ENCODE results near the gene DNAJC5G.
"Not testable (repeated sequence)": the region's sequence is repeated elsewhere in the genome, so short reads cannot be mapped to it uniquely, and the experiment has no call there.

The DNAJC5G gene

DNA sequence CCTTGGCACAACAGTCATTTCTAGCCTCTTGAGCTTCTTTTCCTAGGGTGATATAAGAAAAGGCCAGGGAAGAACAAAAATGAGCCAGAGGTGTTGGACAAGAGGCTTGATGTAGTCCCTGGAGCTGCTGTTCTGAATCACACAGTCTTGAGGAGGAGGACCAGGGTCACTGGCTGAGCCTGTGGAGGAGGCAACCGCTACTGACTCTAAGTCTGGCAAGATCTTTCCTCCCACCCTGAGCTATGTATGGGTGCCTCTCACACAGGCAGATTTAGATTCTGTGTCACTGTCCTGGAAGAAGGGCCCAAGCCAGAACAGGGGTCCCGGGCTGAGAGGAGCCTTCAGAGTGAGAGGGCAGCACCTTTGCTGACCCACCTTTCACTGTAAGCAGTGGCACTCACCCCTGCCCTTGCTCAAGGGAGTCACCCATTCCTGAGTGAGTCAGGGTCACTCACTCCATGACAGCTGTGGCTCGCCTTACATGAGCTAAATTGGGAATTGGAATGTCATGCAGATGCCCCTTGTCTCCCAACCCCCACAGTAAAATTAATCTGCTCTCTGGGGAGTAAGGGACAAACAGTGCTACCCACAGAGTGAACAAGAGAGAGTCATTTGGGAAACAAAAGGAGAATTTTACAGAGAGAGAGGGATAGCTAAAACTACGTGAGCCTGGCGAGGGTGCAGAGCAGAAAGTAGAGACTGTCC lies 6.8 kb downstream of the DNAJC5G start, which contains the start of gene TRIM54:
TRIM54 (plus strand) TSS at position 575 of the 705 bp plus-strand sequence. CDS start 303 bp downstream, outside the sequence.
- DNase-seq: no peak

DNA sequence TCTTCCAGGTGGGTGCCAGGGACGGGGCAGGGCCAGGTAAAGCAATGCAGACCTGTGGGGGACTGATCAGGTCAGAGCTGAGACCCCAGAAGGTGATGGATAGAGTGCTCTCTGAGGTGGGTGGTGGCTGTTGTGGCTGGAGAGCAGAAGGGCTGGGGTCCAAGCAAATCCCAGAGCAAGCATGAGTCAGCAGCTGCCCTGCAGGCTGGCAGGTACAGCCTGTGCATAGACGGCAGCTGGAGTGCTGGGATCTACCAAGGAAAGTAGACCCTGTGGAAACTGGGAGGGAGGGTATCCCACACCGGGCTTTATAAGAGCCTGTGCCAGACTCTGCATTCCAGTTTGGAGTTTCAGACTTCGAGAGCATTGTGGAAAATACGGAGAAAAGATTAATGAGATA lies 7.7 kb downstream of the DNAJC5G start:
- no peak for DNase-seq

GRCh38 chr2:27284996-27285395 lies 9.8 kb downstream of the DNAJC5G start:
- no peak for DNase-seq

GRCh38 chr2:27285481-27285880 lies 10.2 kb downstream of the DNAJC5G start:
- DNase-seq: no peak

- DNase-seq: no peak
Observed at GRCh38 chr2:27288610-27289009, 13.4 kb downstream of the DNAJC5G start.

DNA sequence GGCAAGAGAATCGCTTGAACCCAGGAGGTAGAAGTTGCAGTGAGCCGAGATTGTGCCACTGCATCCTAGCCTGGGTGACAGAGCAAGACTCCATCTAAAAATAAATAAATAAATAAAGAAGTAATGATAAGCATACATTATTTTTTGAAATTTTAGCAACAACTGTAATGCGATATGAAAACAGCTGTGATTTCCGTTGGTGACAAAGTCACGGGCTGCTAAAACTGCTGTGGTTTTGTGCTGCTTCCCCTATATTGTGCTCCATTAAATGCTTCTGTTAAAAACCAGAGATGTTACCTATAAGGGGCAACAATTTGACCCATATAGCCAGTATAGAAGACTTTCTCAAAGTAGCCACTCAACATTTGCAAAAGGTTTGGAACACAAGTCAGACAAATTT lies 15.3 kb downstream of the DNAJC5G start:
- no peak for DNase-seq

DNA sequence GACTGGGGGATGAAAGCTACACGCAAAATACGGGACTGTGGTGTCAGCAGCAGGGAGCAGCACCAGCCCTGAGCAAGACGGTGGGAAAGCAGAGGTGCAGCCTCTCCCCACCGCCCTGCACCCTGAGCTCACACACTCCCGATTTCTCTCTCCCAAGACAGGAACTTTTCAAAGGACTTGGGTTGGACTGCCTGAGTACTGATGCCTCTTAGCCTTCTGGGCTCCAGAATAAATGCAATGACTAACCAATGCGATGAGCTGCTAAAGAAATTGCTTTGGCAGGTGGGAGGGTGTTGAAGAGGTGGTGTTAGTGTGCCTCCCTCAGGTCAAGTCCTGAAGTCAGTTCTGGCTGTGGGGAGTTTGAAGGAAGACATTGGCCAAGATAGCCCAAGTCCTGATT lies 16.6 kb downstream of the DNAJC5G start:
- DNase-seq: no peak

- DNase-seq: no peak
Observed at GRCh38 chr2:27294928-27295327, 19.7 kb downstream of the DNAJC5G start.

DNA sequence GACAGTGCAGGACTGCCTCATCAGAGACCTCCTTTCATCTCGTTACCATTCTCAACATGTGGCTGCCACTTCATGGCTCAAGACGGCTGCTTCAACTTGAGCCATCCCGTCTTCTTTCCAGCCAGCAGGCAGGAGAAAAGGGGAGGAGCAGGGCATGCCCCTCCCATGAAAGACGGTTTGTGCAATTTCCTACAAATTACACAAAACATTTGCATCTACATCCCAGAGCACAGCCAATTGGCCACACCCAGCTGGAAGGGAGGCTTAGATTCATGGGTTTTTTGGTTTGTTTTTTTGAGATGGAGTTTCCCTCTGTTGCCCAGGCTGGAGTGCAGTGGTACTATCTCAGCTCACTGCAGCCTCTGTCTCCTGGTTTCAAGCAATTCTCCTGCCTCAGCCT lies 21.2 kb downstream of the DNAJC5G start:
- DNase-seq: no peak

GRCh38 chr2:27297195-27297594 lies 22.0 kb downstream of the DNAJC5G start:
- DNase-seq: no peak

GRCh38 chr2:27298391-27299080 lies 23.3 kb downstream of the DNAJC5G start:
- no peak for DNase-seq

- DNase-seq: not testable (repeated sequence)
Observed at GRCh38 chr2:27300606-27301005, 25.4 kb downstream of the DNAJC5G start.

DNA sequence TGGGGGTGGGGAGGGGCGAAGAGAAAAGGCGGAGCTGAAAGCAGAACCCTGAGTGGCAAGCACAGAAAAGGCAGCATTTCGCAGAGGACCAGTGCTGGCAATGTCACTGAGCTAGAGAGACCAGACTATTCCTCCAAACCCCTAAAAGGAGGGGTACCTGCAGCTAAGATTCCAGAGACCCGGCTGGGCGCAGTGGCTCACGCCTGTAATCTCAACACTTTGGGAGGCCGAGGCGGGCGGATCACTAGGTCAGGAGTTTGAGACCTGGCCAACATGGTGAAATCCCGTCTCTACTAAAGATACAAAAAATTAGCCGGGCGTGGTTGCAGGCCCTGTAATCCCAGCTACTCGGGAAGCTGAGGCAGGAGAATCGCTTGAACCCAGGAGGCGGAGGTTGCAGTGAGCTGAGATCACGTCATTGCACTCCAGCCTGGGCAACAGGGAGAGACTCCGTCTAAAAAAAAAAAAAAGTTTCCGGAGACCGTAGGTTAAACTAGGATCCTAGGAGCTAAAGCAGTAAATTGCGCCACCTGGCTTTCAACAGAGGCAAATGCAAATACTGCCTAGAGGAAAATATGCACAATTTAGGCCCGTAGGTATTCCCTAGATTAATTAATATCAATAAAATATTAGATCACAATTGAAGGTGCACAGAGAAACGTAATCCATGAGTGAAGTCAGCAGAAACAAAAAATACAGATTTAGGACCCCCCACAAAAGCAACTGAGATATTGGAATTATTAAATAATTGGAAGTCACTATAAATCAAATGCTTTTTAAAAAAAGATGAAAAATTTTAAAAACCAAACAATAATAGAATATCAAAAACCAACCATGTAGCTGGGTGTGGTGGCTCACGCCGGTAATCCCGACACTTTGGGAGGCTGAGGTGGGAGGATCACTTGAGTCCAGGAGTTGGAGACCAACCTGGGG lies 28.1 kb downstream of the DNAJC5G start:
- peak; percentile 14 for DNase-seq

DNA sequence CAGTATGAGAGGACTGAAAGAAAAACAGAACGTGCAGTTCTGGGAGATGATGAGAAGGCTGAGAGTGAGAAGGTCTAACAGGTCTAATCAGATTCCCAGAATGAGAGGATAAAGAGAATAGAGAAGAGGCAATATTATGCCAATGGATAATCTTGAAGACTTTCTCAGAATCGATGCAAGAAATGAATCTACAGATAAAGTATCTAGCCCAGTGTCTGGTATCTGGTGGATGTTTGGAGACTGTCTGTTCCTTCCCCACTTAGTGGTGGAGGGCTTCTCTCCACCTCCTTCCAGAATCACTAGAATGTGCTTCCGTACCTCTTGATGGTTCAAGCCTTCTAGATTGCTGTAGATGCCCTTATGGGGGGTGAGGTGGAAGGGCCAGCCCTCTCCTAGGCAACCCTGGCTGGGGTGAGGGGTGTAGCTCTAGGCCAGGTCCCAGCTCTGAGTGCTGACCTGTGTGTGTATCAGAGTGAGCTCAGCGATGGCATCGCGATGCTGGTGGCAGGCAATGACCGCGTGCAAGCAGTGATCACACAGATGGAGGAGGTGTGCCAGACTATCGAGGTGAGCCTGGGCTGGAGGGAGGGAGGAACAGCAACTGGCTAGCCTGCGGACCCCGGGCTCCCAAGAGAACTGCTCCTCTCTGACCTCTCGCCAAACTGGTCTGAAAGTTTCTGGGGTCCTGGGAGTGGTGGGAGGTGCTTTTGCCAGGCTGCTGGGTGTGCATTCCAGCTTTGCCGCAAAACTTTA lies 29.4 kb downstream of the DNAJC5G start:
- DNase-seq: no peak

GRCh38 chr2:27305516-27305915 lies 30.3 kb downstream of the DNAJC5G start:
- no peak for DNase-seq

- DNase-seq: no peak
Observed at GRCh38 chr2:27306136-27306535, 30.9 kb downstream of the DNAJC5G start.

- DNase-seq: no peak
Observed at GRCh38 chr2:27306573-27307286, 31.5 kb downstream of the DNAJC5G start.

GRCh38 chr2:27307287-27307544 lies 32.0 kb downstream of the DNAJC5G start:
- DNase-seq: no peak

DNA sequence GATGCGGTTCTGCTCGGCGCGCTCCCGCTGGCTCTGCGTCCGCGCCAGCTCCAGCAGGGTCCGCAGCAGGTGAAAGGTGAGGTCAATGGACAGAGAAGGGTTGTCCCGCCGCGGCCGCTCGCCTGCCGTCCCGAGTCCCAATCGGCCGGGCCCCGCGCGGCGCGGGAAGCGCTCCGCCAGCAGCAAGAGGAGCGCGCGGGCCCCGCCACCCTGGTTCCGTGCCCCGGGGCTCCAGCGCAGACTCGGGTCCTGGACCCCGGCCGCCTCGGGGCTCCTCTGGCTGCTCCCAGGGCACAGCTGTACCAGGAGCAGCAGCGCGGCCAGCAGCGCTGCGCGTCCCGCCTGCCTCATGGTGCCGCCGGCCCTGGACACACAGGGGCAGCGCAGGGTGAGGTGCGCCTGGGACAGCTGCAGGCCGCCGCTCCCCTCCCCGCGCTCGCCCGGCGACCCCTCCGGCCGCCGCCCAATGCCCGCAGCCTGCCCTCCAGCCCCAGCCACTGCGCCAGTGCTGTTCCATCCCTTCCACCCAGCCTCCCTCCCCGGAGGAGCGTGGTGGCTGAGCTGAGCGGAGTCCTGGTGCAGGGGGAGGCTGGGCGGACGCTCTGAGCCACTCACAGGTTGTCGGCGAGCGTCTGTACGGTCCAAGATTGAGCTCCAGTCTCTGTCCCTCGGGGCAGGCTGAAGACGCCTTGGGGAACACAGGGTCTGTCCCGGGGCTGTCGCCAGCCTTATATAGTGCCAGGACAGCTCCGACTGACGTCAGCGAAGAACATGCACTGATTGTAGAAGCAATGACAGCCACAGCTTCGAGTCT lies 32.5 kb downstream of the DNAJC5G start:
- no peak for DNase-seq

DNA sequence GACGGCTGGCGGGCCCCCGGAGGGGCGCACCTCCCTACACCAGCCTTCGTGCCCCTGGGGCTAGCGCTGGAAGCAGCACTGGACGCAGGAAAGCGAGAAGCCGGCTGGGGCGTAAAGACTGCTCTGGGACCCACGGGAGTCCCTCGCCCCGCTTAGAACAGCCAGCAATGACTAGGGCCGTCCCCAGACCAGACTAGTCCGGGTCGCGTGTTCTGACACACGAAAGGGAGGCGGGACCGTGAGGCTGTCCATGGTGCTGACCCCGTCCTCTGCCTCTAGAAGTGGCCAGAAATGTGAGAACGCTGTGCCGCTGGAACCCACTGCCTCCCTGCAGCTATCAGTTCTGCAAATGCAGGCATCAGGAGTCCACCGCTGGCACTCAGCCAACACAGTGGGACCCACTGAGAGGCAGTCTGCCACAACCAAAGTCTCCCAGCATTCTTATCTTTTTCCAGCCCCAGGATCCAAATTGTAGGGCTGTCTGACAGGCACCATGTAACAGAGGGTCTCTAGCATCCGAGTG lies 33.2 kb downstream of the DNAJC5G start, which contains the start of gene UCN:
UCN (minus strand) TSS at position 87 of the 523 bp plus-strand sequence. CDS start 550 bp downstream, outside the sequence.
- no peak for DNase-seq

DNA sequence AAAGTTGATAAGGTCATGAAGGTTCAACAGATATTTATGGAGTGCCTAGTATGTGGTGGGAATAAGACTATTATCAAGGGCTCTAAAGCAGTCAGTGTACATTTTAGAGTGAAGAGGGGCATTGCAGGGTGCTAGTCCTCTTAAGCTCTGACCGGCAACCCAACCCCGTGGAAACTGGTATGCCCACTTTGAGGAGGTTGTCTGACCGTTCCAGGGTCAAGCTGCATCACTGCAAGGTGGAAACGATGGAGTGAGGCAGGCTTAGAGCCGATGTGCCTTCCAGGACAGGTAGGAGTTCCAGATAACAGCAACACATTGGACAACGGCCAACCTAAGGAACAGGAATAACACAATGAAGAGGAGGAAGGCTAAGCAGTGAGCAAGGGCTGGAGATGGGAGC lies 34.4 kb downstream of the DNAJC5G start:
- DNase-seq: no peak

Measured in GDM1 (cell line).